ENCODE results near the gene ALDH1B1. TPM values are rescaled to one million over a fixed set of nuclear protein-coding genes. Genes with fewer than 3 reads are reported as not detected.

The ALDH1B1 gene
- total and polyA plus RNA-seq, 10 of the 15 experiments (the other 5 are each of a cell fraction or from before 2014, with no cell fraction given), result 8.6 to 38.5 (median 30.9) TPM

GRCh38 chr9:38447703-38448102 is 55.2 kb downstream of the ALDH1B1 start (continued):
- no peak for TF ChIP-seq CTCF (IDR thresholded peaks at IDR 0.05 in 2 of 3, conservative IDR thresholded peaks at IDR 0.05 in 1 of 3; ENCODE audit: control insufficient read depth in 2 of 3, extremely low read depth in 1 of 3, insufficient read depth in 1 of 3, low read depth in 3 of 3, low read length in 3 of 3)

Other genes starting within 250 kb of the ALDH1B1 start
- not detected in 2 replicates for gene IGFBPL1, start 31.8 kb downstream of the ALDH1B1 start, total RNA-seq (2014; rRNA removed)
- not detected in 2 replicates for gene IGFBPL1, start 31.8 kb downstream of the ALDH1B1 start, total RNA-seq (2014; rRNA removed; fragmentation: Illumina TruSeq; extraction: Trizol)
- not detected in 2 replicates for gene IGFBPL1, start 31.8 kb downstream of the ALDH1B1 start, total RNA-seq (2021)
- gene IGFBPL1, start 31.8 kb downstream of the ALDH1B1 start, polyA plus RNA-seq (2011; rRNA removed), result not detected in 2 replicates
- not detected in 2 replicates for gene IGFBPL1, start 31.8 kb downstream of the ALDH1B1 start, polyA plus RNA-seq (2014; fragmentation: Illumina TruSeq; extraction: Trizol)
- gene IGFBPL1, start 31.8 kb downstream of the ALDH1B1 start, polyA plus RNA-seq (2014; fragmentation: Nextera tagmentation; extraction: Ambion mirVana), result not detected
- gene IGFBPL1, start 31.8 kb downstream of the ALDH1B1 start, polyA plus RNA-seq (2014; rRNA removed), result not detected in 2 replicates
- gene IGFBPL1, start 31.8 kb downstream of the ALDH1B1 start, polyA plus RNA-seq (2016; fragmentation: Nextera tagmentation; extraction: Ambion mirVana), result under 1 TPM in 1 of 2 experiments, not detected in 1; 0.25 TPM
- not detected in 2 replicates for gene ANKRD18A, start 227.9 kb downstream of the ALDH1B1 start, total RNA-seq (2014; rRNA removed)
- not detected in 2 replicates for gene ANKRD18A, start 227.9 kb downstream of the ALDH1B1 start, total RNA-seq (2014; rRNA removed; fragmentation: Illumina TruSeq; extraction: Trizol)
- not detected in 2 replicates for gene ANKRD18A, start 227.9 kb downstream of the ALDH1B1 start, total RNA-seq (2021)
- 0.37 and 0.52 TPM in 2 replicates for gene ANKRD18A, start 227.9 kb downstream of the ALDH1B1 start, polyA plus RNA-seq (2011; rRNA removed)
- gene ANKRD18A, start 227.9 kb downstream of the ALDH1B1 start, polyA plus RNA-seq (2014; fragmentation: Illumina TruSeq; extraction: Trizol), result not detected in 2 replicates
- not detected for gene ANKRD18A, start 227.9 kb downstream of the ALDH1B1 start, polyA plus RNA-seq (2014; fragmentation: Nextera tagmentation; extraction: Ambion mirVana)
- not detected in 2 replicates for gene ANKRD18A, start 227.9 kb downstream of the ALDH1B1 start, polyA plus RNA-seq (2014; rRNA removed)
- not detected for gene ANKRD18A, start 227.9 kb downstream of the ALDH1B1 start, polyA plus RNA-seq (2016; fragmentation: Nextera tagmentation; extraction: Ambion mirVana)